ENCODE measurements around the gene KCNK3.

- TF ChIP-seq CTCF (IDR thresholded peaks at IDR 0.05) (no peak), EP300 (IDR thresholded peaks at IDR 0.05) (no peak), POLR2AphosphoS5 (IDR thresholded peaks at IDR 0.05) (no peak), POLR2A (IDR thresholded peaks at IDR 0.05) (no peak)
These were observed 16.8 kb upstream of the KCNK3 start for GRCh38 chr2:26675651-26676255.

All from gastroesophageal sphincter (tissue), 3 donors.